HG03175 (cell line): ENCODE measurements around the gene IKZF4.

Source experiments
- ATAC-seq: cut with Tn5 transposase; IDR thresholded peaks from one replicate; pipeline ENCODE4 v1.9.1; 2021; ENCODE audit warnings: mild to moderate bottlenecking, moderate library complexity; ENCODE audit not compliant: unreplicated experiment

IKZF4 gene

GRCh38 chr12:56081393-56082347 lies 60.8 kb downstream of the IKZF4 start:
- ATAC-seq = no peak

- no peak for ATAC-seq
These were observed 61.5 kb downstream of the IKZF4 start for GRCh38 chr12:56082382-56082781.

GRCh38 chr12:56082967-56083366 lies 62.1 kb downstream of the IKZF4 start:
- no peak for ATAC-seq

- ATAC-seq = no peak
These were observed 64.2 kb downstream of the IKZF4 start for GRCh38 chr12:56084958-56085543.

GRCh38 chr12:56086096-56086495 lies 65.3 kb downstream of the IKZF4 start:
- no peak for ATAC-seq

GRCh38 chr12:56086608-56087007 lies 65.8 kb downstream of the IKZF4 start:
- no peak for ATAC-seq

GRCh38 chr12:56087220-56087619 lies 66.4 kb downstream of the IKZF4 start:
- no peak for ATAC-seq
